ENCODE data around the gene RNF223.
"Not testable (repeated sequence)": the region's sequence is repeated elsewhere in the genome, so short reads cannot be mapped to it uniquely, and the experiment has no call there.

Gene RNF223

DNA sequence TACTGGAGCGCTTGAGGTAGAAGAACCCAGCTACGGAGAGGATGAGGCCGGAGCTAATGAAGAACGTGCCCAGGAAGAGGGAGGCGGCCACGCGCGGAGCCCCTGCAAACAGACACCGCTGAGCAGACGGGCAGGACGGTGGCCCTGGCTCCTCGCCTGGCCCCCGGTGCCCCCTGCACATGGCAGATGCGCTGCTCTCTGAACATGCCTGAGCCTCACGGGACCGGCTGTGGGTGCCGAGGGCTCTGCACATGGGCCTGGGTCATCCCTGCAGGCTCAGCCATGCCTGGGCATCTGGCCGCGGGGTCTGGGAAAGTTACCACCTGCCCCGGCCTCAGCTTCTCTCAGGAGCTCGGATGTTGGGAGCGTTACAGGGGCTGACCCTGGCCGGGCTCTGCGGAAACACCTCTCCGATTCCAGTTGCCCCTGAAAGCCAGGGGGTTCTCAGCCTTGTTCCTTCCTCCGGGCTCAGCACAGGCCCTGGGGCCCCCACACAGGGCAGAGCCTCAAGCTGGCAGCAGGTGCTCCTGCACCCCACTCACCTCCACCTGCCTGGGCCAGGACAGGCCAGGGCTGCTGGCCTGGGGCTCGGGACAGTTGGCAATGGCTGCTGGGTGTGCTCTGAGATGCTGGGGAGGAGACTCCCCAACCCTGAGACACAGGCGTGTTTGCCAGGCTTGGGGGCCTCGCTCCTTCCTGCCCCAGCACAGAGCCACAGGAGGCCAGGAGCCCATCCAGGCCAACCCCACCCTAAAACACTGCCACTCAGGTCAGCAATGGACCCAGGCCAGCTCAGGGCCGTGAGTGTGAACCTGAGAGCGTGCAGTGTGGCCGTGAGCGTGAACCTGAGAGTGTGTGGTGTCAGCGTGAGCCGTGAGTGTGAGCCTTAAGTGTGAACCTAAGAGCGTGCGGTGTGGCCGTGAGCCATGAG is 12.1 kb upstream of the RNF223 start:
- DNase-seq, result no peak

DNA sequence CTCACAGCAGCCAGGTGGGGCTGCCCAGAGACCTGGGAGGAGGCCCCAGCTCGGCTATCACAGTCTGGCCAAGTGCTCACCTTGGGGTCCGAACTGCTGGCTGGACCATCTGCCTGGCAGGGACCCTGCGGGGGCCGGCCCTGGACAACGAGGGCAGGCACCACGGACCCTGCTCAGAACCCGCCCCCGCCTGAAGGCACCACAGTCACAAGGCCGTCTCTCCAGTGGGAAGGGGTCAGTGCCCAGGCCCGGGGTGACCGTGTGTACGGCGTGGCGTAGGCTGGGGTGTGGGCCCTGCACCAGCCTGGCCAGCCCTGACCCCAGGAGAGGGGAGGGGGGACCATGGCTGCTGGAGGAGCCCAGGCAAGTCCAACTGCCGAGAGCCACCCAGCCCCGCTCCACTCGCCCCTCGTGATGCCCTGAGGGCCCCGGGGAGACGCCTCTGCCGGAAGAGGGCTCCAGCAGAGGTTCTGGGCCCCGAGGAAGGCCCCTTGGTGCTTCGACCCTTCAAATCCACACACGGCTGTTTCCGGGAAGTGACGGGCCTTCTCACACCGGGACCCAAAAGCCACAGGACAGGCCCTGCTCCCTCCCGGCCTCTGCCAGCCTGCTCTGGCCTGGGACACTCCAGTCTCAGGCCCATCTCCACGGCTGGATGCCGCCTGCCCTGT is 11.2 kb upstream of the RNF223 start:
- DNase-seq, result no peak

DNA sequence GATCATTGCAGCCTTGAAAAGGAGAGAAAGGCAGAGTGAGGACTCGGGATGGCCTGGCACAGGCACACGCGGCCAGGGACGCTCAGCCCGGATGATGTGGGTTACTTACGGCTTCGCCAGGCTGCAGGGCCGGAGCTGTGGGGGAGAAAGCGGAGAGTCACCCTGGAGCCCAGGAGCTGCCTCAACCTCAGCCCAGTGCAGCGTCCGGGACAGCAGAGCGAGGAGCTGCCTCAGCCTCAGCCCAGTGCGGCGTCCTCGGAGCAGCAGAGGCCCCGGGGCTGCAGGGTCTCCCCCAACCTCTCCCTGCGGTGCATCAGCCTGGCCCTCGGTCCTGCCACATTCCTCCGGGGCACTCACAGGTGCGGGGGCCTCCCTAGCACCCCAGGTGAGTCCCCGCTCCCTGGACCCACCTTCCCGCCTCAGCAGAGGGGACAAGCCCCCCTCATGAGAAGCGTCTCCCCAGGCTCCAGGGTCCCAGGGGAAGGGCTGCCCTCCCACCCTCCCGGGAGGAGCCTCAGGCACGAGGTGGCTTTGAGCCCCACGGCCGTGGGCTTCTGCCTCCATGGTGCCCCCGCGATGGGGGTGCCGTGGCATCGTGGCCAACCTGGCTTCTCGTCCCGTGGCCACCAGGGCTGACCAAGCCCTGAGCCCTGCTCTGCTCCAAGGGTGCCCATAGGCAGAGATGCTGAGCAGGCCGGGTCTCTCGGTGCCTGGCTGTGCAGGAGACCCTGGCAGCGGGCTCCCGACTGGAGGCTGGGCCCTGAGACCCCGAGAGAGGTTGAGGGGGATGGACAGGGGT is 10.5 kb upstream of the RNF223 start:
- no peak for DNase-seq

- no peak for DNase-seq
Measured at GRCh38 chr1:1083416-1084371, 9.6 kb upstream of the RNF223 start.

DNA sequence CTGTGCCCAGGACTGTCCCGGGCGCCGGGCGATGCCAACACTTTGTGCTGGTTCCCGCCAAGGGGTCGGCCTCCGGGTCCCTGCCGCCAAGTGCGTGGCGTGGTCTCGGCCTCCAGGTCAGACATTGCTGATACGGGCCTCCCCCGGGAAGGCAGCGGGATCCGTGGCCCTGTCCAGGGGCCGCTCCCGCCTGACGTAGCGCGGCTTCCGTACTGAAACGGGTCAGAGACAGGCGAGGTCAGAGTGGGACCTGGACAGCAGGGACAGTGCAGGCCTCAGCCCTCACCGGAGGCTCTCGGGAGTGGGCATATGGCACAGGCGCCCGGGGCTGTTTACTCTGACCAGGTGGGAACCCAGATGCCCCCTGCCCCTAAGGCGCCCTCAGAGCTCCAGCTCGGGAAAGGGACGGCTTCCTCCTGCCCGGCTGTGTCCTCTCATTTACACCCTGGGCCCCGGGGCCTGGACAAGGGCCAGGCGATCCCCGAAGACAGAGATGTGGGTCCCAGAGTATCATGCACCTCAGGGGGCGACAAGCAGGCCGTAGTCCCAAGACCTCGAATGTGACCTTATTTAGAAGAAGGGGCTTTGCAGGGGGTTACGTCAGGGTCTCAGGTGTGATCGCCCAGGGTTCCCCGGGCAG is 8.8 kb upstream of the RNF223 start:
- no peak for DNase-seq

DNA sequence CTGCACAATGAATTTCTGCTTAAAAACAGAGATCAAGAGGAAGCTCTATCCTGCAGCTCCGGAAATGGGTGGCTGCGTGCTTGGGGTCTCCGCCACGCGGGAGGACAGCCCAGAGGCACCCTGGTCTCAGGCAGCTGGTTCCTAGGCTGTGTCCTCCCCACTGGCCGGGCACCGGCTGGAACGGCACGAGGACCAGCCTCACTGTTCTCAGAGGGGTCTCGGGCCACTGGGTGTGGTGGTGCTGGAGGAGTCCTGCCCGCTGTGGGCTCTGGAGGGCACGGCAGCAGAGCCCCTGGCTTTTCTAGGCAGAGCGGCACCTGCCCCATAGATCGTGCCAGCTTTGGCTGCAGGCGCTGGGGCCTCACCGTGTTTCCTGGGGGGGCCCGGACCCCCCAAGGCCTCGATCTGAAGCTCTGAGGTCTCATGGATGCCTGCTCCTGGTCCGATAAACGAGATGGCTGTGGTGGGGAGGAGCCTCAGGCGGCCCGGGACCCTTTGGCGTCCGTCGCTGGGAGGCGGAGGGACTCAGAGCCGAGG is 8.2 kb upstream of the RNF223 start:
- DNase-seq, result no peak

- no peak for DNase-seq
Measured at GRCh38 chr1:1081311-1082238, 7.5 kb upstream of the RNF223 start.

GRCh38 chr1:1080951-1081310 is 6.8 kb upstream of the RNF223 start:
- DNase-seq, result no peak

DNA sequence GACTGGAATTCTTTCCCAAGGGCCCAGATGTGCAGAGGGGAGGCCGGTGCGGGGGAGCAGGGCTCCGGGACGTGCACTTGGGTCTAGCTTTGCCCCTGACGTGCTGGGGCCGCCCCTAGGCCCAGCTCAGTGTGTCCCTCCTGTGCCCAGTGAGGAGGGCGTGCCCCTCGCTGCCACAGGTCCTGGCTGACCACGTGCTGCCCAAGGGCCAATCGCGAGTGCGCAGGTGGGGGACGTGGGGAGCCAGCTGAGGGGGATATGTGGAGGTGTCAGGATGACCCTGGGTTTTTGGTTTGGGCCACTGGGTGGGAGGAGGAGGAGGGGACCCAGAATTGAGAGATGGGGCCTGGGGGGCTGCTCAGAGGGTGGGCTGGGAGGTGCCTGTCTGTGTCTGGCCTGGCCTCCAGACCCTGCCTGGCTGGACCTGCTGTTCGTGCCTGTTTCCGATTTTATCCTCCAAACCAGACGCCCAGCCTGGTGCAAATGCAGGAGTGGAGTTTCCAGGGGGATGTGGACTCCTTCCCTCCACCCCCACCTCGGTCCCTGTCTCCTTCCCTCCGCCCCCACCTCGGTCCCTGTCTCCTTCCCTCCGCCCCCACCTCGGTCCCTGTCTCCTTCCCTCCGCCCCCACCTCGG is 6.1 kb upstream of the RNF223 start:
- DNase-seq, result peak; percentile 54

DNA sequence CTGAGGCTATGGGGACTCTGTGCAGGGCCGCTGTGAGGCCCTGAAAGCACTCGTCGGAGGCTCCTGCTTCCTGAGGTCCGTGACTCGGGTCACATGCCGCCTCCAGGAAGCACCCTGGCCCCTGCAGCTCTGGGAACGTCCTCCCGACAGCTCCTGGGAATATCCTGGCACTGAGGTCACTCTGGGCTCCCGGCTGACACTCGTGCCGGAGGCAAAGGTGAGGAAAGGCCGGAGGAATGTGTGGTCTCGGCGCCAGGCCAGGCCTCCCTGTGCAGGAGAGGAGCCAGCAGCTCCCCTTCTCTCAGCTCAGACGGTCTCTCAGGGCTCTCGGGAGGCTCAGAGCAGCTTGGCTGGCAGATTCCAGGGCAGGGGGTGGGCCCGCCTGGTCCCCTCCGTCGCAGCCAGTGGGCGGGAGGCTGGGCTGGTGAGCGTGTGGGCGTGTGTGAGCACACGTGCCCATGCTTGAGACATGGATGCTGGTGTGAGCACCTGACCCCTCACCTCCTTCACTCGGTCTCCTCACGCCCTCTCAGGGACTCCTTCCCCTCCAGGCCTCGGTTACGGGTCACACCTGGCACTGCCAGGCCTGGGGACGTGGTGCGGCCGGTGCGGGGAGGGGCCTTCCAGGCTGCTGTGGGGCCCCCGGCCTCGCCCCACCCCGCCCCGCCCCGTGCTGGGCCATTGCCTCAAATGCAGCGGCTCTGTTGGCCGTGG is 5.5 kb upstream of the RNF223 start:
- DNase-seq, result peak; percentile 56

GRCh38 chr1:1077396-1077795 is 3.3 kb upstream of the RNF223 start:
- DNase-seq, result not testable (repeated sequence)

GRCh38 chr1:1075148-1075935 is 1.2 kb upstream of the RNF223 start:
- no peak for DNase-seq

GRCh38 chr1:1074631-1075147 is 583 bp upstream of the RNF223 start:
- no peak for DNase-seq

GRCh38 chr1:1072849-1073742 is 1.0 kb downstream of the RNF223 start:
- DNase-seq, result no peak

DNA sequence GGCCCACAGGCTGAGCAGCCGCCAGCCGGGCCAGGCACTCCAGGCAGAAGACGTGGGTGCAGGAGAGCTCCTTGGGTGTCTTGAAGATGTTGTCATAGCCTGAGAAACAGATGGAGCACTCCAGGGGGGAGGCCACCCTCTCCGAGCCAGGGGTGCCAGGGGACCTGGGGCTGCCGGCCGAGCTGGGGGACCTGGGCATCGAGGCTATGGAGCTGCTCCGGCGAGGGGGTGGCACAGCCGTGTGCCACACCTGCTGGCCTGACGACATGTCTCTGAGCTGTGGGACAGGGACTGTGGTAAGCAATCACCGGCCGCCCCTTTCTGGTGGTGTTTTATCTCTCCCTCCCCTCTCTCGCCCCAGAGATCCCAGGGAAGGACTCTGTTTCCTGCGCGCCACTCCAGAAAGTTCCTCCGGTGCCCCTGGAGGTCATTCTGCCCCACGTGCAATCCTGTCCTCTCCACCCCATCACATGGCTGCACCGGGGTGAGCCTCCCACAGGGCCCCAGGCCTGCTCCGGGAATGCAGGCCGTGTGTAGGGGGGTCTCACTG is 1.7 kb downstream of the RNF223 start:
- no peak for DNase-seq

- no peak for DNase-seq
Measured at GRCh38 chr1:1071486-1072298, 2.4 kb downstream of the RNF223 start.
